GM12875 (cell line): ENCODE results near the gene ABCA1.
"Not testable (repeated sequence)": the region's sequence is repeated elsewhere in the genome, so short reads cannot be mapped to it uniquely, and the experiment has no call there.

ENCODE experiments used
- H3K4me3 ChIP-seq: one replicate; pipeline ENCODE4 v1.5.1; 2011; ENCODE audit warnings: low read depth, low read length, control low read depth
- CTCF ChIP-seq: IDR thresholded peaks from 2 replicates; pipeline ENCODE4 v1.5.1; 2011; ENCODE audit warnings: low read depth, mild to moderate bottlenecking, control low read depth, inconsistent platforms, low read length, moderate library complexity, borderline replicate concordance; ENCODE audit not compliant: insufficient read depth

The ABCA1 gene

GRCh38 chr9:104927912-104928740 is at the start of gene ABCA1:
TSS of gene ABCA1 (minus strand) at chr9:104928155. CDS start at chr9:104903679, 24,476 bp downstream.
- H3K4me3 ChIP-seq, result peak within 1 kb of the TSS; percentile 36
- no peak for TF ChIP-seq CTCF

- no peak for TF ChIP-seq CTCF
- H3K4me3 ChIP-seq, result no peak overlapping the region
Measured at GRCh38 chr9:104977580-104977979, 49.6 kb upstream of the ABCA1 start.

GRCh38 chr9:104977168-104977567 is 49.2 kb upstream of the ABCA1 start:
- no peak for TF ChIP-seq CTCF
- no peak overlapping the region for H3K4me3 ChIP-seq

GRCh38 chr9:104975966-104976595 is 48.1 kb upstream of the ABCA1 start:
- not testable (repeated sequence) for H3K4me3 ChIP-seq

DNA sequence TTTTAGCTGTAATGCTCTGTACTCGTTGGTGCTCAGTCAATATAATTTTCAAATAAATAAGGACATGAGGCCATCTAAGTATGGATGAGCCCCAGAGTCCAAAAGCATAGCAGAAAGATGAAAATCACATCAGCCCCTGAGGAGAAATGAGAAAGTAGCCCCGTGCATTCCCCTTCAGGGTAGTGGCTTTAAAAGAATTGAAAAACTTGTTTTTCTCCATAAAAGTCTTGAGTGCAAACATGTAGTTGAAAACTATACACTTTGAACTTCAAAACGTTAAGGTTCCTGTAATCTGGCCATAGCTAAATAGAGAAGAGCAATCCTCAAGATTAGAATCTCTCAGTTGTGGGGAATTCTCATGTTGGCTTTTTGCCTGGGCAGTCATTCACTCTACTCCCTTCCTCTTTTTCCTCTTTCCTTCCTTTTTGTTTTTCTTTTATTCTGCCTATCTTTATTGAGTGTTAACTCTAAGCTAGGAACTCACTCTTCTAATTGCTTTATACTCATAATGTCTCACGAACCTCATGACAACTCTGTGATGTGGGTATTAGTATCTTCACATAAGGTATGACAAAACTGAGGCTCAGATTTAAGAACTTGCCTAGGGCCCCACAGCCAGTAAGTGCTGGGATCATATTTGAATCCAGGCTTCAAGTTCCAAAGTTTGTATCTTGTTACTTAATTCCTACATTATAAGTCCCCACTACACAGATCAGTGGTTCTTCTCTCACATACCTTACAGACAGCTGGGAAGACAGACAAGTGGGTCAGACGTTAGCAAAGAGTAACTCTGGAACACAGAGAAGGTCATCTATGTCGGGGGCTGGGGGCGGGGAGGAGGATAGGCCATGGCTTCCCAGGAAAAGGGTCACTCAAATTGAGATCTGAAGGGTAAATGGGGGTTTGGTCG is 46.4 kb upstream of the ABCA1 start:
- TF ChIP-seq CTCF, result no peak
- no peak overlapping the region for H3K4me3 ChIP-seq

DNA sequence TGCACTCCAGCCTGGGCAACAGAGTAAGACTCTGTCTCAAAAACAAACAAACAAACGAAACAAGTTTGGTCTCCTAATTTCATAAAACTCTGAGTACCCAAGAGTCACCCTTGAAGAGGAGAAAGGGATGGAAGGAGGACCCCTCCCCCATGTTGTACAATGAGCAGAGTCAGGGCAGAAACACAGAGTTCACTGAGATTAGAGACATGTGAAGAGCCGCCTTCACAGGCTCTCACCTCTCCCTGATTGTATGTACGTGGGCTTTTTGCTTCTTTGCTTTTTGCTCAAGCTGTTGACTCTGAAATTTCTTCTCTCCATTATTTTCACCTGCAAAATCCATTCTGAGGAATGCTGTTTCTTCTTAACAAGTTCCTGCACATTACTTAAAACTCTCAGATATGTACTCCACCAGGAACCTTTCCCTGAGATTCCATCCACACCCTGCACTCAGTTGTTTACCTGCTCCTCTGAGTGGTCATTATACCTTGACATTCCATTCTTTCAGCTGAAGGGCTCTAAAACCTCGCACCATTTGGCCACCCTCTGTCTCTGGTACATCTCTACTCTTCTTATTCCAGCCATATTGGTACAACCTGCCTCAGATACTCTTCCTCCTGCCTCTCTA is 44.4 kb upstream of the ABCA1 start:
- TF ChIP-seq CTCF, result no peak
- no peak overlapping the region for H3K4me3 ChIP-seq

DNA sequence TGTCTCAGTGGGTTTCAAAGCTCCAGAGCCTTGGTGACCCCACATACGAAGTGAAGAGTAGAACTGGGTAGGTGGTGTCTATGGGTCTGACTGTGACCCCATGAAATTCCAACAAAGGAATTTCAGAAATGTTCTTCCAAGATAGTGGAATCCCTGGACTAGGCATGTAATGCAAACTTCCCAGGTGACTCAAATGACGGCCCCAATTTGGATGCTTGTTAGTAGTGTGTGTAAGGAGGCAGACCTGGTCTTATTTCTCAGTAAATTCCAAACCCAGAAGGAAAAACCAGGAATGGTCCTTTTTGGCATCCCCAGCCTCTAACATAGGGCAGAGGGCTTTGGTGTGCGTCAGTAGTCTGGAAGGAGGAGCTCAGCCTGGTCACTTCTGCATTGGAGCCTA is 43.6 kb upstream of the ABCA1 start:
- TF ChIP-seq CTCF, result no peak
- no peak overlapping the region for H3K4me3 ChIP-seq
